Measurements from ENCODE around the gene MAGOH.
A peak's percentile ranks its signal among the peaks of the same experiment; 100 is the strongest.

Gene MAGOH

DNA sequence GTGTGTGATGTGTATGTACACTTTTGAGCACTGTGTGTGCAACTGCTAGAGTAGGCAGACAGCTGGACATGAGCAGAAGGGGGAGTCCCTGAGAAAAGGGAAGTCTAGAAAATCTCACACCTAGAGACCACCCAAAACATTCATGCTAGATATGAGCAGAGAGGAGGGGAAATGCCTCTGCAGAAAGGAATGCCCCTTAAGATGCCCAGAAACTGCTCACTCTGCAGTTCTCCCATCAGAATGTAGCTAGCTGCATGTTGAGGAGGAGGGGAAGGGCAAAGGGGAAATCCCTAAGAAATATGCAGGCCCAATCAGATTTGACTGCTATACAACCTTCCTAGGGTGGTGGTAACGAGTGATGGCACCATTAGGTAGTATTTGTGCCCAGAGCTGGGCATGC, 31.8 kb upstream of the MAGOH start:
- no peak for DNase-seq

GRCh38 chr1:53267761-53268160, 29.4 kb upstream of the MAGOH start:
- DNase-seq = no peak

DNA sequence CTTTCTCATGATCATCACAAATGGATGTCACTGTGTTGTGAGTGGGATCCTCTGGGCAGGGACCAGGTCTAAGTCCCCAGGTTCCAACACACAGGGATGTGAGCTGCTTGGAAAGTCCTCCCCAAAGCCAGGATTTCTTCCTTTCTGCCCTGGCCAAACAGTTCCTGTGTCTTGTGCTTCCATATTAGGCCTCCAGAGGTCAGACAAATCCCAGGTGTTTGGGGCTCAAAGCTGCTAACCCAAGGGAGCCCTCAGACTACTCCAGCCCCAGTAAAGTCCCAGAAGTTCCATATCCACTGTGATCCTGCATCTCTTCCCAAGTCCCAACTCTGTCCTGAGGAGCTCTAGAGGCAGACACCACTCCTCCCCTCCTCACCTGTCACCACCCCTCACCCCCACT, 27.7 kb upstream of the MAGOH start:
- DNase-seq = no peak

DNA sequence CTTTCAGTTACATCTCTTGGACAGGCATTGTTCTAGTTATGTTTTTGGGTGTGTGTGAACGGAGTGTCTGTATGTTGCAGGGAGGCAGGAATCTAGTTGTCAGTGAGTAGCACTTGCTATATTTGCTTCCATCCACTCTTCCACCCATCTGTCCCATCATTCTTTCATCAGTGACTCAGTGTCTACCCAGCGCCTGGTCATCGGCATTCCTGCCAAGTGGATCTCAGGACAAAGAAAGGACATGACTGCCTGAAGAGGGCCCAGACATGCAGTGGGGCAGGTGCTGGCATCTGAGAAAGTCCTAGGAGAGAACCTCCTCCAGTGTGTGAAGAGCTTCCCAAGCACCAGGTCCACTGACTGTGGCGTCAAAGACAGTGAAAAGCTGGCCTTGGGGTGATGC, 27.3 kb upstream of the MAGOH start:
- DNase-seq = no peak

- DNase-seq = no peak
Observed at GRCh38 chr1:53264048-53264447, 25.7 kb upstream of the MAGOH start.

- DNase-seq = no peak
Observed at GRCh38 chr1:53262000-53262399, 23.7 kb upstream of the MAGOH start.

- no peak for DNase-seq
Observed at GRCh38 chr1:53260631-53261247, 22.4 kb upstream of the MAGOH start.

DNA sequence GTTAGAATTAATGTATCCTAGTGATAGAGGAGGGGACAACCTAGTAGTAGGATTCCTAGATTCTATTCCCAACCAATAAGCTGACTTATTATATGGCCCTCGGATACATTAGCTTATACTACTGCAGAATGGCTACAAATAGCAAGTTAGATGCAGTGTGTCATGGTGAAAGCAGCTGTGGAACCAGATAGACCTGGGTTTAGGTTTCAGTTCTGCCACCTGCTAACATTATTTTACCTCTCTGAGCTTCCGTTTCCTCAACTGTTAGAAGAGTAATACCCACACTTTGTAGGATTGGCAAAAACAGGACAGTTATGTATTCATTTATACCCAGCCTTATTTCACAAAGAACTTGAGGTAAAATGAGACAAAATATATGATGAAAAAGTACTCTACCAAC, 21.6 kb upstream of the MAGOH start:
- no peak for DNase-seq

- DNase-seq = no peak
Observed at GRCh38 chr1:53258216-53258615, 19.9 kb upstream of the MAGOH start.

DNA sequence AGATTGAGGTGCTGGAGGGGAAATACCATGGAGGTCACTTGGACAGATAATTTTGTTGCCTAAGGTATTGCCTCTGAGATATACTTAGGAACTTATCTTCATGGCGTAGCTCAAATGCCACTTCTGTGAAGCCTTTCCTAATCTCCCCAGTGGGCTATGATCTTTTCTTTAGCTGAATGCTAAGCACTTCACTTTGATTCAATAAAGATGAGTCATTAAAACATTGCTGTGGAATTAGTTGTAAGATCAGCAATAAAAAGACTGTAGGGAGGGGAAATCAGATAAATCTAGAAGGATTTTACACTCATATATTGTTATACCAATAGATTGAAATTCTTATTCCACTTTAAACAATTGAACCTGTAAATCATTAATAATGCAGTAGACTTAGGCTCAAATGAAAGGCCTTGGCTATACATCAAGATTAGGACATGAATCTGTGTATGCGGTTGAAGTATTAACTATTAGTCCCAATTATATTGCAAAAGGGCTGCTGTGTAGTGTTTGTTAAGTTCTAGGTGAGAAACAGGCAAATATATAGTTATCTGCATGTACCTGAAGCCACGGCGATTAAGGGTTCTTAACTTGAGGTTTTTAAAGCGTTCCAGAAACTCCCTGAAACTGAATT, 19.2 kb upstream of the MAGOH start:
- DNase-seq = no peak

DNA sequence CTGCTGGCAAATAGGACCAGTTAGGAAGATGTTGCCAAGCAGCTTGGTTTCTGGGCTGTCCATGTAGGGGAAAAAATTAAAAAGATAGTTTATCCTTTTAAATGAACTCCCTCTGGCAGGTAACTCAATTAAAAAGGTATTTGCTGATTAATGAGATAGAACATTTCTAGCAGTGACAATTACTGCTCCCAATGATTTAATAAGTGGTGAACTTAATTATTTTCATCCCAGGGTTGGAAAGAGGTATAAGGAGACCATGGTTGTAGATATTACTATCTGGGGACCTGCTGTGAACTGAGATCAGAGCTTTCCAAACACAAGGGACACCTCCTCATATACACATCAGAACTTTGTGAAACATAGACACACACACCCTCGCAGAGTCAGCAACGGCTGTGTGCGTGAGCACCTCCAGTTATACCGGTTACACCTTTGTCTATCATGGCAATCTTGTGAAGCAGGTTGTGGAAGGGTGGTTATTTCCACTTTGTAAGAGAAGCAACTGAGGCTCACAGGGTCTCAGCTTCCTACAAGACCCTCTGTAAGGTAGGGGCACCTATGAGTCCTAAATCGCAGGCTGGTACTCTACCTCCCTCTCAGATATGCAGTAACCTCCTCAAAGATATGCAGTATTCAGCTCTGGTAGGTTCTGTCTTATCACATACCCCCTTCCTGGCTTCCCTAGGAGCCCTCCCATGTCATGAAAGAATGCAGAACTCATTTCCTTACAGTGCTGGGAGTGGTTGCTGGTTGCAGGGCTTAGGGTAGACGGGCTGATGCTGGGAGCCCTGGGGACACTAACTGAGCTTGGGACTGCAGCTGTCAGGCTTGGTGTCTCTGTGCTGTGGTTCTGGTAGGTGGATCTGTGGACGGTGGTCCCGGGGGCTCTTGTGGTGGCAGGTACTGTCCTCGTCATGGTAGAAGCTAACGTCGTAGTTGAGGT, 18.5 kb upstream of the MAGOH start:
- DNase-seq = no peak

DNA sequence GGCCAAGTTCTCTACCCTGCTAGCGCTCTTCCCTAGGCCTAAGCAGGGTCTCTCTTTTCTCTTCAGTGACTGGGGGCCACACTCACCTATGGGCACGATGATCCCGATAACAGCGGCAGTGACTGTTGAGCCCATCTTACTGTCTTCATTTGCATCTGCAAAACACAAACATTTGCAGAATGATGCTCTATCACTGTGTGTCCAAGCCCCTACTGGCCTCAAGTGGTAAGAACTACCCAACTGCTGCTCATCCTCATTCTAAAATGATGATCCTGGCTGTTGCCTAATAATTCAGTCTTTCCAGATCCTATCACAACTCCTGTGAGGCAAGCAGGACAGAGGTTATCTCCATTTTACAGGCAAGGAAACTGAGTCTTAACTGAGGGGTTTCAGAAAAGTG, 16.7 kb upstream of the MAGOH start:
- DNase-seq = no peak

- DNase-seq = no peak
Observed at GRCh38 chr1:53254011-53254640, 15.8 kb upstream of the MAGOH start.

DNA sequence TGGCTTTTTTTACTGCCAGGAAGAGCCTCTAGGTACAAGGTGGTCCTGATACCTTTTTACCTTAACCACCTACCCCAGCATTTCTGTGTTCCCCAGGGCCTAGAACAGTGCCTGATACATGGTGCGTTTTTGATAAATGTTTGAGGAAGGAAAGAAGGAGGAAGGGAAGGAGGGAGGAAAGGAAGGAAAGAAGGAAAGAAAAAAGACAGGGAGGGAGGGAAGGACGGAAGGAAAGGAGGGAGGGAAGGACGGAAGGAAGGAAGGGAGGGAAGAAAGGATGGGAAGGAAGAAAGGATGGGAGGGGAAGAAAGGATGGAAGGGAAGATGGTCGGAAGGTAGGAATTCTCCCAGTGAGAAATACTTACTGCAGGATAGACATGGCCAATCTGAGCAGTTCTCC, 12.0 kb upstream of the MAGOH start:
- DNase-seq = no peak

- DNase-seq = no peak
Observed at GRCh38 chr1:53249706-53250105, 11.4 kb upstream of the MAGOH start.

DNA sequence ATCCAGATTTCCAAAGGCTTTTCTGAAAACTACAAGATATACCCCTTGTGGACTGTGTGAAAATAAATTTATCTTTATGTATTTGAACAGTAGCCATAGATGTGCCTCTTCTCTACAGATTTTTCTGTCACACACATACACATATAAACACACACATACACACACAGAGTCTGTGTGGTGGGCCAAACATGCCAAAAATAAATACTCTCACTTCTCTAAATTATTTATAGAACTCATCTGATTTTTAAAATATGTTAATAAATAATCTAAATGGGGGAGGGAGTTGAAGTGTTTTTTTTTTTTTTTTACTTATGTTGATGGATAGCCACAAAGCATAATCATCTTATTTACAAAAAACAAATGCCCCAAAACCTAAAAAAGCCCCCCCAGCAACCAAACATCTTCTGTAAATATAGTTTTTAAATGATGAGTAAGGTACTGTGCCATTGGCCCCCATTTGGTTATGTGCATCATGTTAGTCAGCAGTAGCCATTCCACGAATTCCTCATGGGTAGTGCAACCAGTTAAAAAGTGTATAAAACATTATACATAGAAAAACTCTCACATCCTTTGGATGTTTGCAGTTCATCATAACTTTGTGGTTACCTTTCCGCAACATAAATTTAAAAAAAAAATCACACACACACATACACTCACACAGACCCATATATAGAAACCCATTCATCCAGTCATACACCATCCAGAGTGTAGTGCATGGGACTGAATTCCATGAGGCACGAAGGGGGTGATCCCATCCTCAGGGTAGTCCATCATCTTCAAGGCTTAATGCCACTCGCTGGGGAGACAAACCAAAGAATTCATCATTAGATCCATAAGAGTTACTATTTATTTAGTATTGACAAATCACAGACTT, 8.2 kb upstream of the MAGOH start:
- no peak for DNase-seq

DNA sequence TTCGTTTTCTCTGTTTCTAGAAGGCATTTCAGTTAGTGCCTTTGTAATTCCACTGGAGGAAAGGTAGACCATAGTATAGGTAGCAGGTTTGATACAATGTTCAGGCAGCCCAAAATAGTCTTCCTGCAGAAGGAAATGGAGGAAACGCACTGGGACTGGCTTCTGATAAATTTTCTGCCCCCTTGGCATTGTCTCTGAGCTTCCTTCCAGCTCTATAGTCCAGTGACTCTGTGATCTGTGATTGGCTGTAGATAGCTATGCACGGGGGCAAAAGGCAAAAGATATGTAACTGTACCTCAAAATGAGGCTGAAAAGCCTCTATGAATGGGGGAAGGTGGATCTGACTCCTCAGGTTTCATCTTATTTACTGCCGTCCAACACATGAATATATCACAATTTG, 5.8 kb upstream of the MAGOH start:
- DNase-seq = no peak

GRCh38 chr1:53242381-53242780, 4.1 kb upstream of the MAGOH start:
- no peak for DNase-seq

GRCh38 chr1:53241828-53242227, 3.5 kb upstream of the MAGOH start:
- DNase-seq = no peak

DNA sequence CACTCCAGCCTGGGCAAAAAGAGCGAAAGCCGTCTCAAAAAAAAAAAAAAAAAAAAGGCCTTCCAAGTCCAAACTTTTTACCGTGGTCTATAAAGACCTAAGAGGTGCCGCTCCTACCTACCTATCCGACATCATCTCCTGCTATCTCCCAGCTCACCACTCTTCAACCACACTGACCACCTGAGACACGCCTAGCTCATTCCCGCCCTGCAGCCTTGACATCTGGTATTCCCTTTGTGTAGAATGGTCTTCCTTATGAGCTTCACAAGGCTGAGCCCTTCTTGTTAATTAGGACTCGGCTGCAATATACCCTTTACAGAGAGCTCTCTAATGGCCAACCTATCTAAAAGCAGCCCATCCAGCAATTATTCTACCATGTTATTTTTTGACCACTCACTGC, 680 bp downstream of the MAGOH start:
- DNase-seq = no peak

DNA sequence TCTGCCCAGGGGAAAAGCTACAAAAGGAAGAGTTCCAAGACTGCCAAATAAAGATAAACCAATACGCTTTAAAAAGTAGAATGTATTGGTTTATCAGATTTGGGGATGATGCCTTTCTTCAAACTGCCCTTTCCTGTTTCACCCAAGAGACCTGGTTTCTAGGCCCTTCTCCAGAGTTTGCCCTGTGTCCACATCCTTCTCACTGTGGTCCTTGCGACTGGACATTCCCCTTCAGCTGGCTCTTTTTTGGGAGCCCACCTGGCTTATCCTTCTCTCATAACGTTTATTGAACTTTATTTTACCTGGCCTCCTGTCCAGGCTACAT, 17.4 kb downstream of the MAGOH start:
- no peak for DNase-seq

GRCh38 chr1:53220171-53220961, 18.0 kb downstream of the MAGOH start, which contains the start of gene CZIB:
Gene CZIB (minus strand): TSS chr1:53220634. CDS start chr1:53220575, 59 bp downstream.
- peak; percentile 95 to 97 for DNase-seq

Data from NCI-H2081 (cell line).